Germinal center (tissue), 1 donor: Measurements from ENCODE around the gene NPTX2.
"Not testable (repeated sequence)": the region's sequence is repeated elsewhere in the genome, so short reads cannot be mapped to it uniquely, and the experiment has no call there.

Source experiments
- DNase-seq: peaks from one replicate; pipeline ENCODE4 v3.0.0; 2012; ENCODE audit warnings: mixed read lengths, low spot score

NPTX2 gene

DNA sequence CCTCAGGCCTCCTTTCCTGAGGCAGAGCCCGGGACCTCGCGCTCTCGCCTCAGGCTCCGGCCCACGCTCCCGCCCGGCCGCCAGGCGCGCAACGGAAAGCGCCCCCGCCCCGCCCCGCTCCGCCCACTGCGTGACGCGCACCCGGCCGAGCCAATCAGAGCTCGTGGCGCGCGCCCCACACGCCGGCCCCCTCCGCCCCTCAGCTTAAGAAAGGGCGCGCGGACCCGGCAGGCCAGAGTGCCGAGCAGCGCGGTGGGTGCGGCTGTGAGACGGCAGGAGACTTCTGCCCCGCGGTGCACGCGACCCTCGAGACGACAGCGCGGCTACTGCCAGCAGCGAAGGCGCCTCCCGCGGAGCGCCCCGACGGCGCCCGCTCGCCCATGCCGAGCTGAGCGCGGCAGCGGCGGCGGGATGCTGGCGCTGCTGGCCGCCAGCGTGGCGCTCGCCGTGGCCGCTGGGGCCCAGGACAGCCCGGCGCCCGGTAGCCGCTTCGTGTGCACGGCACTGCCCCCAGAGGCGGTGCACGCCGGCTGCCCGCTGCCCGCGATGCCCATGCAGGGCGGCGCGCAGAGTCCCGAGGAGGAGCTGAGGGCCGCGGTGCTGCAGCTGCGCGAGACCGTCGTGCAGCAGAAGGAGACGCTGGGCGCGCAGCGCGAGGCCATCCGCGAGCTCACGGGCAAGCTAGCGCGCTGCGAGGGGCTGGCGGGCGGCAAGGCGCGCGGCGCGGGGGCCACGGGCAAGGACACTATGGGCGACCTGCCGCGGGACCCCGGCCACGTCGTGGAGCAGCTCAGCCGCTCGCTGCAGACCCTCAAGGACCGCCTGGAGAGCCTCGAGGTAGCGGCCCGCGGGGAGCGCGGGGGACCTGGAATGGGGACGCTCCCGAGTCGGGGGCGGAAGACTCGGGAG lies at the start of gene NPTX2:
NPTX2 (plus strand) TSS at position 235 of the 909 bp plus-strand sequence; CDS start at position 412, 177 bp downstream.
- DNase-seq = peak; percentile 86

GRCh38 chr7:98567991-98568390 lies 49.1 kb upstream of the NPTX2 start:
- DNase-seq = no peak

DNA sequence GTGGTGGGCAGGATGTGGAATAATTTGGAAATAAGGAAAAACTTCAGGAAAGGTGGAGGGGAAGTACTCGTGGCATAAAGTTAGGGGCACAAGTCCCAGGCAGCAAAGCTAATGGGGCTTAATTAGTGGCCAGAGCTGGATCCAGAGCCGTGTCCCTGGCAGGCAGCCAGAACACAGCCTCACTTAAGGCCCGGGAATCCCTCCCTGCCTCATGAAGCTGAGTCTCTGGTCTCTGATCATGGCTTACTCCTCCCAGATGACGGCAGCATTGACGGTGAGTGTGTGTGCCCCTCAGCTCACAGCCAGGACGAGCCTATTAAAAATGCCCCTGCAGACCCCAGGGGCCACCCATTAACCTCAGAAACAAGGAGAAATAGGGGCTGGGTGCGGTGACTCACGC lies 48.2 kb upstream of the NPTX2 start:
- no peak for DNase-seq

DNA sequence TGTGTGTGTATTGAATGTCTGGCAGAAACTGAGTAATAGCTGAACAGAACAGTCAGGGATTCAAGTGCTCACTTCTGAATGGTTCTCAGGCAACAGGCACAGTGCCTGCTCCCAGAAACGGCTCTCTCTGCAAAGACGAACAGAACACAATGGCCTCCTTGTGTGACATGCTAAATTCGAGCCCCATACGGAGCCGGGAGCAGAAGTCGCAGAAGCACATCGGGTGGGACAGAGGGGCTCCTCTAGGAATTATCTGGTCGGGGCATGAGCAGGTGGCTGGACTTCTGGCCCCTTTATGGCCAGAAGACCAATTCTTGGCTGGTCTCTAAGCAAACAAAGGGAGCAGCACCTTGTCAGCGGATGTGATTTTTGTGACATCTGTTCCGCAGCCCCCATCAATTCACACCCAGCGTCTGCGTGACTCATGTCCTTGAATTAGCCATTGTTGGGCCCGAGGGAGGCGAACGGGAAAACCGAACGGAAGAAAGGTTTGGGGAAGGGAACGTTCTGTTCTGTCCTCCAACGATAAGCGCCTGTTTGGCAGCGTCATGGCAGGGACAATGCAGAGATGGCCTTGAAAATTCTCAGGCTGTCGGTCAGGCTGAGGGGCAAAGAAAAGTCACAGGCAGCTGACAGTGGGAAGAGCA lies 47.3 kb upstream of the NPTX2 start:
- DNase-seq = no peak

- DNase-seq = no peak
These were observed 46.1 kb upstream of the NPTX2 start for GRCh38 chr7:98571006-98571405.

GRCh38 chr7:98571986-98572385 lies 45.1 kb upstream of the NPTX2 start:
- DNase-seq = no peak

GRCh38 chr7:98572716-98573115 lies 44.4 kb upstream of the NPTX2 start:
- not testable (repeated sequence) for DNase-seq

DNA sequence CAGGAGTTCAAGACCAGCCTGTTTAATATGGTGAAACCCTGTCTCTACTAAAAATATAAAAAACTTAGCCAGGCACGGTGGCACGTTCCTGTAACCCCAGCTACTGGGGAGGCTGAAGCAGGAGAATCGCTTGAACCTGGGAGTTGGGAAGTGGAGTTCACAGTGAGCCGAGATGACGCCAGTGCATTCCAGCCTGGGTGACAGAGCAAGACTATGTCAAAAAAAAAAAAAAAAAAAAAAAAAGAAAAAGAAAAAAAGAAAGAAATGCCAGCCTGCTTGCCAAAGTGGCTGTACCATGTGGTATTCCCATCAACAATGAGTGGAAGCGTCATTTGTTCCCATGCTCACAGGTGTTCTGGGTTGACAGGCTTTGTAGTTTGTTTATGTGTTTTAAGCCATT lies 43.3 kb upstream of the NPTX2 start:
- no peak for DNase-seq

DNA sequence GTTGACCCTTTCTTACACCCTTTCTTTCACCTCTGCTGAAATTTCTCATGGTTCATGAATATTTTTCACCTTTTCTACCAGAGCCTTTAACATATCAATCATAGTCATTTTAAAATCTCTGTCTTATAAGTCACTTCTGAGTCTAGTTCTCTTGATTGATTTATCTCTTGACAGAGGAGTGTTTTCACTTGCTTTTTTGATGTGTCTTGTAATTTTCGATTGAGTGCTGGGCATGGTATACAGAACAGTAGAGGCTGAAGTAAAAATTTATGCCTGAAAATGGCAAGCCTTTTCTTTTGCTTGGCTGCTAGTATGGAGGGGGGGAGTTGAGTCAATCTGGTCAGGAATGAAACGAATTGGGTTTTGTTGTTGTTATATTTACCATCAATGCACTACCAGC lies 41.2 kb upstream of the NPTX2 start:
- no peak for DNase-seq

DNA sequence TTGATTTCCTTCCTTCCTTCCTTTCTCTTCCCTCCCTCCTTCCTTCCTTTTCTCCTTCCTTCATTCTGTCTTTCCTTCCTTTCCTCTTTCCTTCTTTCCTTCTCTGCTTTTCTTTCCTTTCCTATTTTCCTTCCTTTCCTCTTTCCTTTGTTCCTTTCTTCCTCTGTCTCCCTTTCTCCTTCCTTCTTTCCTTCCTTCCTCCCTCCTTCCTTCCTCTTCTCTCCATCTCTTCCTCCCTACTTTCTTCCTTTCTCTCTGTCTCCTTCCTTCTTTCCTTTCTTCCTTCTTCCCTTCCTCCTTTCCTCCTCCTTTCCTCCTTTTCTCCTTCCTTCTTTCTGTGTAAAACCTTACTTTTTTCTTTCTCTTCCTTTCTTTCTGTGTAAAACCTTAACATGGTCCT lies 32.3 kb upstream of the NPTX2 start:
- no peak for DNase-seq

GRCh38 chr7:98591926-98592325 lies 25.2 kb upstream of the NPTX2 start:
- no peak for DNase-seq

DNA sequence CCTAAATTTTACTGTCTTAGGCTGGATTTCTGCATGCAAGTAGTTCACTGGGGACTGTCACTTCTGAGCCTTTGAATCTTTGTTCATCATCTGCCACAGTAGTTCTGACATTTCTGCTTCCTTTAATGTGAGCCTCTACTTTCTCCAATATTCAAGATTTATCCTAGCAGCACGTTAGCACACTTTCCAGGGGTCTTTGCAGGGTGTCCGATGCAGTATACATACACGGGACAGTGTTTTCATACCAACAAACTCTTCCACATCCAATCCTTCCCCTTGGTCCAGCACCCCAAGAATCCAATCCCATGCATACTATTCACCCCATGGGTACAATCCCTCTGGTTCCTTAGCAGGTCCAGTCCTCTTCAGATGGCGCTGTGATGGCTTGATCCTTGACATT lies 22.7 kb upstream of the NPTX2 start:
- no peak for DNase-seq

DNA sequence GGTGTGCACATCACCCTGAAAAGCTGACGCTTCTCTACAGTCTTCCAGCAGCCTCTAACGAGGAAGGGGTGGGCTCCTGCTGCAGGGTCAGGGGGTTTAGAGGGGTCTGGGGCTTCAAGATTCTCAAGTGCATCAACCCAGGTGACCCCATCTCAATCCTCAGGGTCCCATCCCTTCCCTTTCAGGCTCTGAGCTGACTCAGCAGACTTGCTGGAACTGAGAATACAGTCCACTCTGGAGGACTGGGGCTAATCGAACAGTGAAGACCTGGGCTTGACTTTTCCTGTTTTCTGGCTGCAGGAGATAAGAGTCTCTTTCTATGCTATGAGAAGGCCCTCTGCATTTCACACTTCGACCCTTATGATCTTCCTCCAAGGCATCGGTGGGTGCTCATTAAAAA lies 22.3 kb upstream of the NPTX2 start:
- no peak for DNase-seq

DNA sequence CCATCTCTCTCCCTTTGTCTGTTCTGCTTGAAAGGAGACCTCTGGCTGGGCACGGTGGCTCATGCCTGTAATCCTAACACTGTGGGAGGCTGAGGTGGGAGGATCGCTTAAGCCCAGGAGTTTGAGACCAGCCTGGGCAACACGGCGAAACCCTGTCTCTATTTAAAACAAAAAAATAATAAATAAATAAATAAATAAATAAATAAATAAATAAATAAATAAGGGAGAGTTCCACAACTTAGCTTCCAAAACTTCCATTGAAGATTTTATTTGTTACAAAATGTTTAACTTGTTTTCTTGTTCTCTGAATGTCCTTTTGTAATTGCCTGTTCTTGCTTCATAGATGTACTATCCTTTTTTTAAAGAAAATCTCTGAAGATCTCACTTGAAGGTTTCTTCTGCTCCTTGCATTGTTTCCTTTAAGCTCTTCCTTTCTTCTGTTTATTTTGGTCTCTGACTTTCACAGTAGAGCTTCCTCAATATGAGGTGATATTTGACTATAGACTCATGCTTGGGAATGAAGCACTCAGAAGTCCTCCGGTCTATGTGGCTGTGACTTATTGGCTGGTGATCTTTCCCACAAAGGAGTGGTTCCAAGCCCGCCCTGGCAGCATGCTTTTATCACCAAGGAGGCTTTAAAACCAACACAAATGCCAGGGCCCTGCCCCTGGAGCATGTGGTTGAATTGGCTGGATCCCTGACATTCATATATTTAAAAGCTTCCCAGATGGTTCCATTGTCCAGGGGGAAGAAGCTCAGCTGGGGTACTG lies 18.1 kb upstream of the NPTX2 start:
- no peak for DNase-seq

DNA sequence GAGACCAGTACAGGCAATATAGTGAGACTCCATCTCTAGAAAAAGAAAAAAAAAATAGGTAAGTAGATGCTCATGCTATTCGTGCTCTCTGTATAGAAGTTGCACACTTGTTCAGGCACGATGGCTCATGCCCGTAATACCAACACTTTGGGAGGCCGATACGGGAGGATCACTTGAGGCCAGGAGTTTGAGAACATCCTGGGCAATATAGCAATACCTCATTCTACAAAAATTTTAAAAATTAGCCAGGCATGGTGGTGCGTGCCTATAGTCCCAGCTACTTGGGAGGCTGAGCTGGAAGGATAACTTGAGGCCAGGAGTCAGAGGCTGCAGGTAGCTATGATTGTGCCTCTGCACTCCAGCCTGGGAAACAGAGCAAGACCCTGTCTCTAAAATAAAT lies 17.2 kb upstream of the NPTX2 start:
- no peak for DNase-seq

GRCh38 chr7:98602755-98603398 lies 14.2 kb upstream of the NPTX2 start:
- no peak for DNase-seq

DNA sequence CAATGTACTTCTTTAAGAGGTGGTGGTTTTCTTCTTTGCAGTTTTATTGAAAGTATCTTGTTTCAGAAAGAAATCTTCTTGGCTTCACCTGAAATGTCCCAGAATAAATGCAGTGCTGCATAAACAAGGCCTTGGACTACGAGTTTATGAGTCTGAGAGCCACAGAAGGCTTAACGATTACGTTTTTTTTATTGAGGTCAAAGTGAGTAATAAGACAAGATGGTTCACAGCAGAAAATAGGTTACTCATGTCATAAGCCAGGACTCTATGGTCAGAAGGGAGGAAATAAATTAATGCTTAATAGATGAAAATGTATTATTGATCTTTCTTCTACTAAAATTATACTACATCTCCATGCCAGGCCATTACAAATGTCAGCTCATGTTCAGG lies 13.7 kb upstream of the NPTX2 start:
- DNase-seq = no peak

- DNase-seq = no peak
These were observed 3.3 kb upstream of the NPTX2 start for GRCh38 chr7:98613601-98614425.

GRCh38 chr7:98616381-98617050 lies 569 bp upstream of the NPTX2 start:
- DNase-seq = no peak

DNA sequence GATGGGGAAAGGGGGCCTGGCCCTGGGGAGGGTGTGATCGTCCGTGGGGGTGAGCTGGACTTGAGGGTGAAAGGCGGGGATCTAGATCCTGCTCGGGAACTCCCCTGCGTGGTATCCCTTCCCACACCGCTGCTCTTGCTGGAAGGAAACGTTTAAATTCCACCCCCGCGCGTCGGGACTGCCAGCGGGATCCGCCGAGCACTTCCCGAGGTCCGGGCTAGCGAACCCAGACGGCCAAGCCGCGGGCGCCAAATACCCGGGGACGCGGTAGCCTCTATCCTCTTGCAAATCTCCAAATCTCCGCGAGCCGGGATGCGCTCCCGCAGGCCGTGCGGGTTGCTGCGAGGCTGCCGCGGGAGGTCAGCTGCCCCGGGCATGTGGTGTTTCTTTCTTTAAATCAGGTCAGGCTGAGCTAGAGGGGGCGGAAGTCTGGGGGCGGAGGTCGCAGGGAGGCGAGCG lies 904 bp downstream of the NPTX2 start:
- no peak for DNase-seq

- DNase-seq = no peak
These were observed 1.7 kb downstream of the NPTX2 start for GRCh38 chr7:98618786-98619185.
